Measurements from ENCODE around the gene FCRL5.

DNA sequence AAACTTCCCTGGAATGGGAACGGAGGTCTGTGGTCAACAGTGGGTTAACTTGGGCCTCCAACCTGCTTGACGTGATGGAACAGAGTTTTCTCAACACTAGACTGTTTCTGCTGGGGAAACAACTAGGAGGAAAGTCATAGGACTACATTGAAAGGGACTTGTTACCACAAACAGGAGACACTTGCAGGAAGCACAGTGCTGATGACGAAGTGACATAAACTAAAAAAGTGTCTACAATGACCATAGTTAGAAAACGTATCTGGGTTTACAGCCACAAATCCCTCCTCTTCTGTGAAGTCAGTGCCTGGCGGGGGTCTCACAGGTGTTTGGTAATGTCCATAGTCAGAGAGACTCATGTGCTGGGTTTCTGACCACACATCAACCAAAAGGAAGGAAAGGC lies 86.3 kb downstream of the FCRL5 start:
- no peak for TF ChIP-seq POLR2A (IDR thresholded peaks at IDR 0.05)
- TF ChIP-seq, protein P1, sequence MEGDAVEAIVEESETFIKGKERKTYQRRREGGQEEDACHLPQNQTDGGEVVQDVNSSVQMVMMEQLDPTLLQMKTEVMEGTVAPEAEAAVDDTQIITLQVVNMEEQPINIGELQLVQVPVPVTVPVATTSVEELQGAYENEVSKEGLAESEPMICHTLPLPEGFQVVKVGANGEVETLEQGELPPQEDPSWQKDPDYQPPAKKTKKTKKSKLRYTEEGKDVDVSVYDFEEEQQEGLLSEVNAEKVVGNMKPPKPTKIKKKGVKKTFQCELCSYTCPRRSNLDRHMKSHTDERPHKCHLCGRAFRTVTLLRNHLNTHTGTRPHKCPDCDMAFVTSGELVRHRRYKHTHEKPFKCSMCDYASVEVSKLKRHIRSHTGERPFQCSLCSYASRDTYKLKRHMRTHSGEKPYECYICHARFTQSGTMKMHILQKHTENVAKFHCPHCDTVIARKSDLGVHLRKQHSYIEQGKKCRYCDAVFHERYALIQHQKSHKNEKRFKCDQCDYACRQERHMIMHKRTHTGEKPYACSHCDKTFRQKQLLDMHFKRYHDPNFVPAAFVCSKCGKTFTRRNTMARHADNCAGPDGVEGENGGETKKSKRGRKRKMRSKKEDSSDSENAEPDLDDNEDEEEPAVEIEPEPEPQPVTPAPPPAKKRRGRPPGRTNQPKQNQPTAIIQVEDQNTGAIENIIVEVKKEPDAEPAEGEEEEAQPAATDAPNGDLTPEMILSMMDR (IDR thresholded peaks at IDR 0.05), result no peak

Measured in breast epithelium (tissue), 3 donors.